HG02571 (cell line): Measurements from ENCODE around the gene ESPN.
A peak's percentile ranks its signal among the peaks of the same experiment; 100 is the strongest.

Experiments used
- ATAC-seq: cut with Tn5 transposase; IDR thresholded peaks from one replicate; pipeline ENCODE4 v1.9.1; 2021; ENCODE audit warnings: mild to moderate bottlenecking, moderate library complexity; ENCODE audit not compliant: unreplicated experiment

ESPN gene

GRCh38 chr1:6463120-6463412, 38.5 kb downstream of the ESPN start:
- ATAC-seq: no peak

- ATAC-seq: no peak
Observed at GRCh38 chr1:6464514-6464836, 39.9 kb downstream of the ESPN start.

DNA sequence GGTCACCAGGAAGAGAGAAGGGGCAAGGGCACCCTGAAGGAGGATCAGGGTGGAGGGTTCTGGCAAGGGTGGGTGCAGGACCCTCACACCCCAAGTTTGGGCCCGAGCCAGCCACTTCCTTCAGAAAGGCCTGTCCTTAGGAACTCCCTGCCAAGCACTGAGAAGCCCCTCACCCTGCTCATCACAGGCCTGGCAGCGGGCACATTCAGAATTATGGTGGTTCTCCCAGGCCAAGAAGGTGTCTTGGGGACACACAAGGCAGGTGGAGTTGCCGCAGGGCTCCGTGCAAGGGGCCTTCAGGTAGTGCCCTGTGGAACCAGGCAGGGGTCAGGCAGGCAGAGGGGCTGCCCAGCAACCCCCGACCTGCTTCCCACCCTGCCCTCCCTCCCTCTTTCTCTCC, 40.3 kb downstream of the ESPN start:
- ATAC-seq: no peak

- ATAC-seq: no peak
Observed at GRCh38 chr1:6465461-6466005, 41.0 kb downstream of the ESPN start.

DNA sequence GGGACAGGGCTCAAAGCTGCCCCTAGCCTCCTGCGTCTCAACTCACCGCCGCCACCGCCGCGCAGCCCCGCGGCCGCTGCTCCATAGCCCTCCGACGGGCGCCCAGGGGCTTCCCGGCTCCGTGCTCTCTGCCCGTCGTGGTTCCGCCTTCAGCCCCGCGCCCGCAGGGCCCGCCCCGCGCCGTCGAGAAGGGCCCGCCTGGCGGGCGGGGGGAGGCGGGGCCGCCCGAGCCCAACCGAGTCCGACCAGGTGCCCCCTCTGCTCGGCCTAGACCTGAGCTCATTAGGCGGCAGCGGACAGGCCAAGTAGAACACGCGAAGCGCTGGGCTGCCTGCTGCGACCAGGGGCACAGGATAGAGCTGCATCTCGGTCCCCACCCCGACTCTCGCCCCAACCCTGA, 41.4 kb downstream of the ESPN start, which contains the start of gene TNFRSF25:
TNFRSF25 (minus strand) TSS at position 151 of the 400 bp plus-strand sequence; CDS start at position 85, 66 bp downstream.
- no peak for ATAC-seq

GRCh38 chr1:6466751-6467150, 42.2 kb downstream of the ESPN start:
- ATAC-seq: no peak

- ATAC-seq: no peak
Observed at GRCh38 chr1:6467224-6467623, 42.6 kb downstream of the ESPN start.

DNA sequence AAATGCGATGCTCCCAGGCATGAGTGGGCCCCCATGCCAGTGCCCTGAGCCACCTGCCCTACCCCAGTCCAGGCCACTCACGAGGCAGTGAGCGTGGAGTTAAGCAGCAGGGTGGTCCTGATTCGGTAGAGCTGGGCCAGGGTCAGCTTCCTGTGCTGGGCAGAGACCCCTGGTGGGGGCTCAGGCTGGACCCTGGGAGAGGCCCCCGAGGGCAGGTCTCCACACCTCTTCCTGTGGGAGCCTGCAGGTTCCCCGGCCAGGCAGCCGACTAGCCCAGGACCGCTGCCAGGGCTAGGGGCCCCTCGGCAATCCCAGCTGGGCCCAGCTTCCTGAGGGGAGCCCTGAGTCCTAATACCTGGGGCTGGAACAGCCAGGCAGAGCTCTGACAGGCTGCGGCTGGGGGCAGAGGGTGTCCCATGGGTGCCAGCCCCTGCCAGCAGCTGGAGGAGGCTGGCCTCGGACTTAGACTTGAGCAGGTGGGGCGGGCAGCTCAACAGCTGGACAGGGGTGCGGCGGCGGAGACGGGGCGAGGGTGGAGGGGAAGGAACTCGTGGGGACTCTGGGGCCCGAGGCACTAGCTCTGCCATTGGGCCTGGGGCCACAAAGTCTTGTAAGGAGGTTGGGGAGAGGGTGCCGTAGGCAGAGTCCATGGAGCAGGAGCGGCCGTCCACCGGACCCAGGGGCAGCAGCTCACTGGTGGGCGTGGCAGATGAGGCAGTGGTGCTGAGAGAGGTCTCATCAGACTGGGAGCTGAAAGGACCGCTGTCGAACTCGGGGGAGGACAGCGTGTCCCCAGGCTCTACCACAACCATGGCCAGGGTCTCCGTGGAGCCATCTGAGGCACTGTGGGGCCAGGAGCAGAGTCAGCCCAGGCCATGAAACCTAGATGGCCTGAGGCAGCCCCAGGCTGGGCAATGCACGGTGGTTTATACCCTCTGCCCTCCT, 43.4 kb downstream of the ESPN start:
- no peak for ATAC-seq

GRCh38 chr1:6468729-6469461, 44.3 kb downstream of the ESPN start:
- no peak for ATAC-seq

DNA sequence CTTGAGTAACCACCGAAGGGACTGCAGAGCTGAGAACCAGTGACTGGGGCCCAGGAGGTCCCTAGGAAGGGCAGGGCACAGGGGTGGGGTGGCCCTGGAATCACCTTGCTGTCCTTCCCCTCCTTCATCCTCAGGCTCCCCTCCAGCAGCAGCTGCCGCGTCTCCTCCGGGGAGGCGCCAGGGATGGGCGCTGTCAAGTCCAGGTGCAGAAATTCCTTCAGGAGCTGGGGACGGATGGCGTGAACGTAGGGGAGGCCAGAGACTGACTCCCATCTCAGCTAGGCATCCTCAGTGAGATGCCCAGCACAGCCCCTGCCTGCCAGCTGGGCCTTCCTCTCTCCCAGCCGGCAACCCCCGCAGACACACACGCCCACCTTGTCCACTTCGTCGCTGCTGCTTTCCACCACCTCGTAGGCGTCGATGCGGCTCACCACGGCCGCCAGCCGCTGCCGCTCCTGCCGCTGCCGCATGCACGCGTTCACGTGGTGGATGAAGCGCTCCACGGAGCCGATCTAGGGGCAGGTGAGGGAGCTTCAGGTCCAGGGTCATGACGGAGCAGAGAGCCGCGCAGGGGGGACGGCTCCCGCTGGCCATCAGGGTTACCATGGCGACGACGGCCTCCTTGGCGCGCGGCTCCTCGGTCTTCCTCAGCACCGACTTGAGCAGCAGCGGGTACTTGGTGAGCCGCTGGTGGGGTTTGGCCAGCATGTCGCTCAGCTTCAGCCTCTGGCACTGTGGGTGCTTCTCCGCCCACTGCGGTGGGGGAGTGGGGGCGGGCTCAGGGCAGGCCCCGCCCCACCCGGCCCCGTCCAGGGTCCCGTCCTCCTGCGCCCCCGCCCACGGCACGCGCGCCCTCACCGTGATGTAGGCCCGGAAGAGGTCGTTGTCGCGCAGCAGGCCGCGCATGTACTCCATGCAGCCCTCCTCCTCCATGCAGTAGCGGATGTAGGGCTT, 45.8 kb downstream of the ESPN start:
- ATAC-seq: no peak

GRCh38 chr1:6471086-6471969, 46.8 kb downstream of the ESPN start:
- ATAC-seq: no peak

DNA sequence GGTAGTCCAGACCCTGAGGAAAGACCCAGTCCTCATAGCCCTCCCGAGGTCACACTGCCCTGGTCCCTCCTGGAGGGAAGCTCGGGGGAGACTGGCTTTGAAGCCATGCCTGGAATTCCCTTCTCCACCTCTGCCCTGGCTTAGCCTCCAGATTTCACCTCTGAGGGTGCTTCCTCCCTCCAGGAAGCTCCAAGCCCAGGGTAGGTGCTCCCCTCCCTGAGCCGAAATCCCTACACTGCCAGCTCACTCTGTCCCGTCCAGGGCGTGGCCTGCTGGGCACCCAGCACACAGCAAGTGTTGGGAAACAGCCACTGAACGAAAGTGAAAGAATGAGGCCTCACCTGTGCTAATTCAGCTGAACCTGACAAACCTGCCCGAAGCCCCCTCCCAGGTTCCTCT, 47.4 kb downstream of the ESPN start:
- ATAC-seq: no peak

GRCh38 chr1:6472391-6472790, 47.8 kb downstream of the ESPN start:
- ATAC-seq: no peak

GRCh38 chr1:6473156-6473555, 48.6 kb downstream of the ESPN start:
- ATAC-seq: no peak

GRCh38 chr1:6473974-6474814, 49.6 kb downstream of the ESPN start:
- ATAC-seq: no peak

DNA sequence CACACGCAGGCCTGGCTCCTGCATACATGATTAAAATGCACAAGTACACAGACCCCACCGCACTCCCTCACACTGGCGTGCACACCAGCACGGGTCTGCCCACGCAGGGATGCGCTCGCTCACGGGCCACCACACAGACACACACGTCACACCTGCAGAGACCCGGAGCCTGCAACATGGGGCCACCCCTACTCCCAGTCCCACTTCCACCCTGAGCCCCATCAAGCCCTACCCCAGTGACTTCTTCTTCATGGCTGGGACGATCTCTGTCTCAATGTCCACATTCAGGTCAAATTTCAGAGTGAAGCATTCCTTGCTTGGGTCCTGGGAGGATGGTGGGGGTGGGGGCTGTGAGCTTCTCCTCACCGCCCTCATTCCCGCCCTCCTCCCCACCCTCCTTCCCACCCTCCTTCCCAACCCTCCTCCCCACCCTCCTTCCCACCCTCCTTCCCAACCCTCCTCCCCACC, 50.3 kb downstream of the ESPN start:
- ATAC-seq: no peak

- peak; percentile 53 for ATAC-seq
Observed at GRCh38 chr1:6475381-6476133, 51.0 kb downstream of the ESPN start.

DNA sequence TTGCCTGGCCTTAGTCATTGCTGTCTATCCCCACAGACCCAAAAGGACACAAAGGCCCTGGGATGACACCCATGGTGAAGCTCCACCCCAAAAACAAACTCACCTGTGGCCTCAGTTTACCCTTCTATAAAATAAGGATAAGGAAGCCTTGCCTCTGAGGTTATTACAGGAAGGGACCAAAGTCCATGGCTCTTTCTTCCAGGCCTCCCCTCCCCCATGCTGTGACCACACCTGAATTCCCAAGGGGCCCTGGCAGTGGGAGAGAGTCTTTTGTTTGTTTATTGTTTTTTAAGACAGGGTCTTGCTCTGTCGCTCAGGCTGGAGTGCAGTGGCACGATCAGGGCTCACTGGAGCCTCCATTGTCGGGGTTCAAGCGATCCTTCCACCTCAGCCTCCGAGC, 51.9 kb downstream of the ESPN start:
- ATAC-seq: no peak
